Left cardiac atrium (tissue), 4 donors: ENCODE measurements around the gene COBL. TPM values are rescaled to one million over a fixed set of nuclear protein-coding genes. Genes with fewer than 3 reads are reported as not detected.

Experiments used
- ATAC-seq, 2 donors: fragments of 200-7000 bp; cut with Tn5 transposase; one replicate each; pipeline ENCODE4 v1.9.1; 2020; ENCODE audit warnings: mild to moderate bottlenecking in 2 of 2, moderate library complexity in 2 of 2
- DNase-seq: peaks from one replicate; pipeline ENCODE4 v3.0.0-alpha.2; 2020
- intact Hi-C, 2 donors: fragments of 100-400 bp; cut with DNase I; formaldehyde crosslinking; loops; one replicate each; pipeline versions ENCODE4 v1.14.1 to v1.15.1; 2022 to 2023
- total RNA-seq, 2 donors: library from RNA; stranded (reverse); fragmentation: NEBNext Ultra II Directional; extraction: Animal tissue kit (Norgen Biotek cat#: 25700); gene quantifications; one replicate each; pipeline ENCODE4 v1.2.1, GENCODE V29; 2021
- donor health status: DM: no; HTN: yes; CAD: no.
- donor health status: DM: no; HTN: yes; CAD: no; lungs with severe emphysema.
- donor health status: DM: yes; HTN: yes; CAD: no.
- donor health status: Dilated cardiomyopathy.

Gene COBL
- total RNA-seq, 2 donors from 2014 or later, result 28.1 to 36.0 TPM

DNA sequence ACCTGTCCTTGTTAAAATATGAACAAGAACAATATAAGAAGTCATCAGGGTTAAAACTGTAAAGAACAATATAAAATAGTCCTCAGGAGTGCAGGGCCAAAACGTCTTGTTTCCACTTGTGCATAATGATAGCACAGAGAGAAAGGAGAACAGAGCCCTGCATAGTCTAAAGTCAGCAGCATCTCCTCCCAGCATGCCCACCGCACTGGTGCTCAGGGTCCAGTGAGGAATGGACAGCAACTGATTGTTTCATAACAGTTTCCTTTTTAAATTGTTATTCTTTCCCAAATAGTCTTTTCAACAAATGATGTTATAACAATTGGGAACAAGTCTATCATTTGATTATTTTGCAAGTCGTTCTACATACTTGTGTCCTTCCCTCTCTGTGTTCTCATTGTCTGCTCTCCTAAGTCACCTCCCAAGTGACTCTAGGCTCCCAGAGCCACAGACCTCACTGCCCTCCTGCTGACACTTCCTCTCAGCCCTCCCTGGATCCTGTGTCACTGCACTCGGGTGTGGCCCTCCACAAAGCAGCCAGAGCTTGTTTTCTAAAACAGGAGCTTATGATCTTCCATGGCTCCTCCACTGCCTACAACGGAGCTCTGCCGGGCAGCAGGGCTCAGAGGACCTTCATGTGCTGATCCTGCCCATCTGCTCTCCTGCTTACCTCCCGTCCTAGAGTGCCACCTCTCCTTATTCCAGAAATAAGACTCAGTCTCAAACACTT is 27.6 kb downstream of the COBL start:
- ATAC-seq (peak; percentile 36 to 54), DNase-seq (no peak)
- intact Hi-C loops, result no loop called here

- no peak for ATAC-seq
- intact Hi-C loops, result no loop called here
These were observed 30.2 kb downstream of the COBL start for GRCh38 chr7:51286401-51286800.

DNA sequence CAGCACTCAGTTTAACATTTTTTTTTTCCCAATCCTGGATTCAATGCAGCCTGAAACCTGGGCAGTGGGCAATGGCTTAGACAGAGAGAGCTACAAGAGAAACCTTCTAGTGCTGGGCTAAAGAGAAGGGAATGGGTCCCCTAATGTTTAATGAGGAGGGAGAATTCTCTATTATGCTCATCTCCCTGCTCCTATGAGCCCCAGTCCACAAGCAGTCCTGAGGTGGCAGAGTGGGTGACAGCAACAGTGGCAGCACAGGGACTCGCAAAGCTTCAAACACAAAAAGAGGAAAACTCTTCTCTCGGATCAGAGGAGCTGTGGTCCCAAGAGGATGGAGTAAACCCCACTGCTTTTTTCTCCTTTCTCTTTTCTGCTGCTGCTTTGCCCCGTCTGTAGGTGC is 36.5 kb downstream of the COBL start:
- DNase-seq (no peak), ATAC-seq (no peak)
- intact Hi-C loops, result no loop called here

More at GRCh38 chr7:51286401-51286800, 30.2 kb downstream of the COBL start:
- DNase-seq, result no peak

DNA sequence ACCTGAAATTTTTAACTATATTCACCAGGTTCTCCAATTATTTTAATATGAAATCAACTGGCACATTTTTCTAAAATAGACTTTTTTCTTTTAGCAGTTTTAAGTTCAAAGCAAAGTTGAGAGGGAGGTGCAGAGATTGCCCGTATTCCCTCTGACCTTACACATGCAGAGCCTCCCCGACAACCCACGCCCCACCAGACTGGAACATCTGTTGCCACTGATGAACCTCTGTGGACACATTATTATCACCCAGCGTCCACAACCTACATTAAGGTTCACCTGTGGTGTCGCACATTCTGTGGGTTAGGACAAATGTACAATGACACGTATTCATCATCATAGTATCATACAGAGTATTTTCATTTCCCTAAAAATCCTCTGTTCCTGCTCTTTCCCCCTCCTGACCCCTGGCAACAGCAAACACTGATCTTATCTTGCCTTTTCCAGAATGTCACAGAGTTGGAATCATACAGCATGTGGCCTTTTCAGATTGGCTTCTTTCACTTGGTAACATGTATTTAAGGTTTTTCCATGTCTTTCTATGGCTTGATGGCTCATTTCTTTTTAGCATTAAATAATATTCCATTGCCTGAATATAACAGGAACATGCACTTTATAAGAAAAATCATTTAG is 37.1 kb downstream of the COBL start:
- ATAC-seq (no peak), DNase-seq (no peak)
- intact Hi-C loops, result no loop called here

DNA sequence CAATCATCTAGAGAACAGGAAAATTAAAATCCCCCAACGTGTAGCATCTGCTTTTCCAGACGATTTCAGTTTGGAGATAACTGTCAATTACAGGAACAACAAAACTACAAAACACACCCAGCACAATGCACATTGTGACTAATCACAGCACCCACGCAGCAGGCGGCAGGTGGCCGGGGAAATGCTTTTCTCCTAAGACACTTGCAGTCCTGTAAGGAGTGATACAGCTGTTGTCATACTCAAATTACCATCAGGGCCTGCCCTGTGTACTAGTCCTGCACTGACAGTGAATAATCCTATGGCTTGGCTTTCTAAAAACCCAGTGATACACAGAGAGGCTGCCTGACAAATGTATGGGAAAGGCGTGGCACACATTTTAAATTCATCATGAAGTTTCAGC is 37.8 kb downstream of the COBL start:
- no peak for DNase-seq
- ATAC-seq, result no peak
- intact Hi-C loops, result no loop called here

DNA sequence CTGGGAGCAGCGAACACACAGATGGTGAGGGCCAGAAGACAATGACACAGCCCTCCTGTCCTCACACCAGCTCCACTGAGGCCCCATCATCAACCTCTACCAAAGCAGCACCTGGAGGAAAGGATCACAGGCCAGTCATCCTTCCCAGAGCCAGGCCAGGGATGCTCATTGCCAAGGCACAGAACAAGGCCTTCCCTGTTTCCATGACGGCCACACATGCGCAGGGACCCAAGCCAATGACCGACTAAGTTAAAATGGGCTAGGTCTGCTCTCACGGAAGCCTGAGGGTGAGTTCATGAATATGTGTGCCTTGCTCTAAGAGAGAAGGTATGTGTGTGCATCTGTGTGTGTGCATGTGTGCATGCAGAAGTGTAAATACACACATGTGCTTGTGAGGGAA is 39.6 kb downstream of the COBL start:
- ATAC-seq (no peak), DNase-seq (no peak)
- intact Hi-C loops, result no loop called here

DNA sequence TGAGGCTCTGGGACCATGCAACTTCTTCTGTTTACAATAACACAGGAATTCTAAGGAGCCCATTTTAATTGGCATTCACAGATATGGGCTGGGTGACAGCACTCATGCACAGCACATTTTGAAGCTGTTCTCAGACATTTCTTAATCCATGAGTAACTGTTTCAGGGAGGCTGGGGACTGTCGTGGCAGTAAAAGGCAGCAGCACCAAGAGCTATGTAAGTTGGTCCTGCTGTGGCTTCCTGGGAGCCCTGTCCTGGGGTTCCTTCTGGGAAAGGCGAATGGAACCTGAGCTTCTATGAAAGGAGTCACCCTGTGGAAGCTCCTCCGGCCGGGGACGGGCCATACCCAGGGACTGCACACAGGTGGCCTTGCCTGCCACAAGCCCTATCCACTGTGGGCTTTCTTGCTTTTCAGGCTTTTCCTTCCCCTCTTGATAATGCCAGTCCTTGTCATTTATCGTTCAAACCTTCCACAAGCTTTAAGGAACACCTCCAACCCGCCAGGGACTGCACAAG is 40.5 kb downstream of the COBL start:
- ATAC-seq (no peak), DNase-seq (no peak)
- intact Hi-C loops, result no loop called here

DNA sequence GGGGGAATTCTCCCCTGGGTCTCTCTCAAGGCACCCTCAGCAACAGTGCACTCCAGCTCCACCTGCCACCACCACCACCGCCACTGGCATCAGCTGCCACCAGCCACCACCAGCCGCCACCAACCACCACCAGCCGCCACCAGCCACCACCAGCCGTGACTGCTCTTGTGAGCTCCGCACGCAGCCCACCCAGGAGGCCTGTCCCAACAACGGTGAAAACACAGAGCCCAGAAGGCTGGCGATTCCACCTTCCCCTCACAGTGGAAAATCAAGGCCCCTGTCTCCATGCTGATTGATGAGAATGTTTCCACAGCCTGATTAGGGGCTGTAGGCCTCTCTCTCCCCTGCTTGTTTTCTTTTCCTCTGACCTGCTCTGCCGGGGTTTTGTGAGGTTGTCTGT is 41.1 kb downstream of the COBL start:
- intact Hi-C loops, result no loop called here
- no peak for DNase-seq
- ATAC-seq, result no peak

DNA sequence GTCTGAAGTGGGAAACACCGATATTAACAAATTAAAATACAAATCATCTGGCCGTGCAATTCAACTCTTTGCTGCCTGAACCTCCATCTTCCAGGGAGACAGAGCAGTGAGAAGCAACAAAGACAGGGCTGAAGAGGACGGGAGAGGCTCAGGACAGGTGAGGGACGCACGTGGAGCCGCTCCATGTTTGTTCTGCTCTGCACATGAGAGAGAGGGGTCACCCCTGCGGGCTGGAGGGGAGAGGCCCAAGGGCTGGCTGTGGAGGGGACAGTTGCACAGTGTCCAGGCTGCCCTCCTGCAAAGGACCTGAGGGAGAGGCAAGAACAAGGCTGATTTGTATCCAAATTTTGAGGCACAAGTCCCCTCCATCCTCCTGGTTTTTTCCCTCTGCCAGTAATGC is 41.7 kb downstream of the COBL start:
- ATAC-seq (no peak), DNase-seq (no peak)
- intact Hi-C loops, result no loop called here

DNA sequence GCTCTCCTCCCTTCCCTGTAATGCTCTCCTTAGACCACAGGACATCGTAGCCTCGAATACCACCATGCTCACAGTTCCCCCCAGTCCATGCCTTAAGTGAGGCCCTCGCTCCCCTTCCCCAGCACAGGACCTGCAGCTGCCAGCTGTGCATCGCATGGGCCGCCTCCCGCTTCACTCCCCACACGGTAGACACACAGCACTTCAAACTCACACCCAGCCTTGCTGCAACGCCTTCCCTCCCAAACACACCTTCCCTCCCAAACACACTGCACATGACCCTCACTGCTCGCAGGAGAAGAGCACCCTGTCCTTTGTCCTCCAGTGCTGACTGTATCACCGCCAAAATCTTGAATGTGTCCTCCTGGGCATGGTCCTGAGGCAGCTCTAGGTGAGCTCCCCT is 42.6 kb downstream of the COBL start:
- no peak for ATAC-seq
- intact Hi-C loops, result no loop called here
- DNase-seq, result no peak

DNA sequence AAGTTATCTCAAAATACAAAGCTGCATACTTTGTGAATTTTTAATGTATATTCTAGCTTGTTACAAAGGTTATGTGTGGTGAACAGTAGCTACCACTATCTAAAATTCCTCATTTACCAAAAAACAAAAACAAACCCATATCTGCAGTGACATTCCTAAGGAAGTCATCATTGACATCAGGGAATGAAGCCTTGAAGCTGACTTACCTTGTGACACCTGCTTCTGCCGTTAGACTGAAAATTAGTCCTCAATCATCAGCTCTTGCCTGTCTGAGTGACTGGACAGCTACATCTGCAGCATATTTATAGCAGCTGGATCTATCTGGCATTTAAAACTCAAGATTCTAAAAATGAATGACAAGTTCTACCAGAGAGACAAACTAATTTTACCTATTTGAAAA is 43.2 kb downstream of the COBL start:
- no peak for ATAC-seq
- intact Hi-C loops, result no loop called here
- no peak for DNase-seq

DNA sequence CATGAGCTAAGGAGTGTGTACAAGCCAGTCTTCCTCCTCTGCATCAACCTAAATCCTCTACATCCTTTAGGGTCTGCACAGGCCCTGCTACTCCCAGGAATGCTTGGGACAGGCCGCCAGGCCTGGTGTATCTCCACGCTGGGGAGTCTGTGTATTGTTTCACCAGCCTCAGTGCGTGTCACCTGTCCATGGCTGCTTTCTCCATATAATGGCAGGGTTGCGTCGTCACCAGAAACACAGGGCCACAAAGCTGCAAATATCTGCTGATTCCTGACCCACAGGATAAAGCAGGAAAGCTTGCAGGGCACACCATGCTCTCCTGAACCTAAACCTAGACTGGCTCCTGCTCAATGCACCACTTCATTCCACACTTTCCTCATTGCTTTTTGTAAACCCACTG is 45.6 kb downstream of the COBL start:
- intact Hi-C loops, result no loop called here
- DNase-seq (no peak), ATAC-seq (no peak)

- DNase-seq (no peak), ATAC-seq (no peak)
- intact Hi-C loops, result no loop called here
These were observed 46.7 kb downstream of the COBL start for GRCh38 chr7:51269911-51270310.

GRCh38 chr7:51269321-51269720 is 47.3 kb downstream of the COBL start:
- no peak for DNase-seq
- intact Hi-C loops, result no loop called here
- no peak for ATAC-seq

- intact Hi-C loops, result no loop called here
- no peak for DNase-seq
- ATAC-seq, result no peak
These were observed 47.8 kb downstream of the COBL start for GRCh38 chr7:51268859-51269258.

- no peak for DNase-seq
- intact Hi-C loops, result no loop called here
- ATAC-seq, result no peak
These were observed 49.4 kb downstream of the COBL start for GRCh38 chr7:51267169-51267568.

GRCh38 chr7:51265066-51265907 is 51.3 kb downstream of the COBL start:
- no peak for ATAC-seq
- no peak for DNase-seq
- intact Hi-C loops, result no loop called here

- intact Hi-C loops, result loop anchor here in 1 of 2 donors (5.0 kb wide), 1 partner anchor 77 kb away; no protein-coding TSS in a partner anchor
- DNase-seq (no peak), ATAC-seq (peak; percentile 13 to 65)
These were observed 52.8 kb downstream of the COBL start for GRCh38 chr7:51263631-51264484.
